HepG2 (cell line): Measurements from ENCODE around the gene ZNF544. TPM values are rescaled to one million over a fixed set of nuclear protein-coding genes. Genes with fewer than 3 reads are reported as not detected.

ENCODE experiments used
- ATAC-seq: fragments of 200-7000 bp; cut with Tn5 transposase; 3 replicates; pipeline ENCODE4 v1.9.1; 2020; ENCODE audit warnings: mild to moderate bottlenecking, moderate library complexity
- Bru-seq: library from RNA; stranded (reverse); fragments of 400-500 nt; gene quantifications from one replicate; lab custom pipeline; 2021; lab: Mats Ljungman, UMichigan
- BruChase-seq, 2 experiments: library from RNA; stranded (reverse); fragments of 400-500 nt; gene quantifications; one replicate each; lab custom pipeline; 2021; lab: Mats Ljungman, UMichigan
- BruUV-seq: library from RNA; stranded (reverse); fragments of 400-500 nt; replicated peaks from 2 replicates; lab custom pipeline; 2021; lab: Mats Ljungman, UMichigan
- CTCF ChIA-PET: fragments of 300-600 bp; formaldehyde crosslinking; extraction: SDS; loops from one replicate; lab custom pipeline; 2021; ENCODE audit warnings: low total read pairs, inconsistent platforms, low intra/inter-chr PET ratio; lab: Yijun Ruan, JAX
- POLR2A ChIA-PET: fragments of 350-600 bp; sonication (Branson Sonifier 250); formaldehyde crosslinking; loops from one replicate; lab custom pipeline; 2020; ENCODE audit warnings: antibody characterized with exemption, inconsistent platforms; lab: Yijun Ruan, JAX
- DNase-seq: peaks from one replicate; pipeline ENCODE4 v3.0.0-alpha.2; 2015; ENCODE audit warnings: low spot score
- FAIRE-seq: peaks from 3 replicates; lab custom pipeline; 2011; peaks lifted over from hg19 to GRCh38; lab: Jason Lieb, UNC
- H2AFZ ChIP-seq: one replicate; pipeline ENCODE4 v1.6.1; 2011; ENCODE audit warnings: low read length, inconsistent platforms
- H3K27ac ChIP-seq: fragments of 300-600 bp; 3 replicates; pipeline ENCODE4 v1.8.0; 2011; ENCODE audit warnings: mixed run types, mild to moderate bottlenecking, mixed read lengths, low read length, inconsistent platforms; ENCODE audit not compliant: insufficient read depth; ENCODE audit errors: extremely low read length
- H3K27me3 ChIP-seq, 2 experiments: fragments of 200-600 bp in 1 of 2; 2 replicates in 1 of 2; 3 replicates in 1 of 2; pipeline versions ENCODE4 v1.6.0 to v1.8.0; 2011; ENCODE audit warnings: low read length in 2 of 2, mild to moderate bottlenecking in 2 of 2, moderate library complexity in 2 of 2, inconsistent platforms in 1 of 2; ENCODE audit not compliant: insufficient read depth in 2 of 2, control insufficient read depth in 1 of 2
- H3K36me3 ChIP-seq, 2 experiments: fragments of 200-600 bp in 1 of 2; replicated peaks in 1 of 2; 2 replicates in 1 of 2; 3 replicates in 1 of 2; pipeline versions ENCODE4 v1.5.1 to v1.8.0; 2011; ENCODE audit warnings: low read length in 2 of 2, inconsistent platforms in 1 of 2; ENCODE audit not compliant: insufficient read depth in 2 of 2, control insufficient read depth in 1 of 2
- H3K4me1 ChIP-seq: 2 replicates; pipeline ENCODE4 v1.5.1; 2012; ENCODE audit warnings: low read length, inconsistent platforms; ENCODE audit not compliant: insufficient read depth
- H3K4me2 ChIP-seq: 2 replicates; pipeline ENCODE4 v1.6.0; 2011; ENCODE audit warnings: low read depth, low read length, inconsistent platforms
- H3K4me3 ChIP-seq, 3 experiments: fragments of 200-600 bp in 1 of 3; sonication (generic), shearing (Covaris generic) in 1 of 3; replicated peaks in 1 of 3; 2 replicates each; pipeline ENCODE4 v1.5.1; 2011 to 2016; ENCODE audit warnings: low read length in 3 of 3, inconsistent platforms in 2 of 3, low read depth in 2 of 3, mild to moderate bottlenecking in 2 of 3, control low read depth in 1 of 3, mixed read lengths in 1 of 3; ENCODE audit not compliant: insufficient read depth in 1 of 3
- H3K79me2 ChIP-seq: one replicate; pipeline ENCODE4 v1.6.1; 2011; ENCODE audit warnings: low read length, inconsistent platforms; ENCODE audit not compliant: insufficient read depth
- H3K9ac ChIP-seq: 2 replicates; pipeline ENCODE4 v1.6.0; 2011; ENCODE audit warnings: mild to moderate bottlenecking, low read depth, low read length, inconsistent platforms; ENCODE audit not compliant: insufficient read depth
- H3K9me3 ChIP-seq: 2 replicates; pipeline ENCODE4 v1.5.1; 2012; ENCODE audit warnings: mild to moderate bottlenecking, low read length
- H4K20me1 ChIP-seq: 2 replicates; pipeline ENCODE4 v1.6.0; 2011; ENCODE audit warnings: inconsistent platforms, mild to moderate bottlenecking, low read length, moderate library complexity; ENCODE audit not compliant: insufficient read depth
- AKAP8 ChIP-seq: sonication (generic); formaldehyde crosslinking; IDR thresholded peaks from 2 replicates; pipeline ENCODE4 v1.5.1; 2020; ENCODE audit warnings: mild to moderate bottlenecking, missing genetic modification reagents
- CENPX ChIP-seq: sonication (generic); formaldehyde crosslinking; IDR thresholded peaks from 2 replicates; pipeline ENCODE4 v1.9.0; 2021; ENCODE audit warnings: mild to moderate bottlenecking, missing genetic modification reagents, moderate library complexity
- DR1 ChIP-seq: sonication (generic); formaldehyde crosslinking; IDR thresholded peaks from 2 replicates; pipeline ENCODE4 v1.8.0; 2021; ENCODE audit warnings: mild to moderate bottlenecking, missing genetic modification reagents, inconsistent platforms
- GTF3A ChIP-seq: sonication (generic); formaldehyde crosslinking; conservative IDR thresholded peaks from 2 replicates; pipeline ENCODE4 v1.4.0; 2020; ENCODE audit warnings: mild to moderate bottlenecking, missing genetic modification reagents
- KMT2B ChIP-seq: IDR thresholded peaks from 2 replicates; pipeline ENCODE4 v1.6.1; 2016; ENCODE audit warnings: missing genetic modification reagents, missing compliant biosample characterization
- MED8 ChIP-seq: sonication (generic); formaldehyde crosslinking; IDR thresholded peaks from 2 replicates; pipeline ENCODE4 v1.8.1; 2023; ENCODE audit warnings: mild to moderate bottlenecking, missing genetic modification reagents; ENCODE audit not compliant: insufficient replicate concordance
- MXD4 ChIP-seq: IDR thresholded peaks from 2 replicates; pipeline ENCODE4 v1.6.1; 2016; ENCODE audit warnings: mild to moderate bottlenecking, missing biosample characterization, missing genetic modification reagents
- MXI1 ChIP-seq: IDR thresholded peaks from 3 replicates; pipeline ENCODE4 v1.6.1; 2012; ENCODE audit warnings: low read depth, low read length, inconsistent platforms, borderline replicate concordance
- MYC ChIP-seq: sonication (generic); formaldehyde crosslinking; IDR thresholded peaks from 2 replicates; pipeline ENCODE4 v1.9.0; 2021; ENCODE audit warnings: missing genetic modification reagents, borderline replicate concordance
- NCOA5 ChIP-seq: sonication (generic); formaldehyde crosslinking; IDR thresholded peaks from 2 replicates; pipeline ENCODE4 v1.4.0; 2020; ENCODE audit warnings: missing genetic modification reagents
- POGZ ChIP-seq: sonication (generic); formaldehyde crosslinking; IDR thresholded peaks from 2 replicates; pipeline ENCODE4 v1.4.0; 2020; ENCODE audit warnings: mild to moderate bottlenecking, missing genetic modification reagents
- RXRB ChIP-seq: IDR thresholded peaks from 2 replicates; pipeline ENCODE4 v1.6.1; 2016; ENCODE audit warnings: borderline replicate concordance, missing genetic modification reagents, missing compliant biosample characterization
- SETDB1 ChIP-seq: sonication (generic); formaldehyde crosslinking; IDR thresholded peaks from 2 replicates; pipeline ENCODE4 v1.5.1; 2020; ENCODE audit warnings: missing genetic modification reagents, mild to moderate bottlenecking, borderline replicate concordance
- SP4 ChIP-seq: sonication (generic); formaldehyde crosslinking; IDR thresholded peaks from 2 replicates; pipeline ENCODE4 v1.8.1; 2023; ENCODE audit warnings: mild to moderate bottlenecking, missing genetic modification reagents
- ZBTB3 ChIP-seq: sonication (generic); formaldehyde crosslinking; IDR thresholded peaks from 2 replicates; pipeline ENCODE4 v1.4.0; 2020; ENCODE audit warnings: low read depth, mild to moderate bottlenecking, moderate library complexity, missing genetic modification reagents, borderline replicate concordance
- ZBTB34 ChIP-seq: sonication (generic); formaldehyde crosslinking; IDR thresholded peaks from 2 replicates; pipeline ENCODE4 v1.8.0; 2022; ENCODE audit warnings: mild to moderate bottlenecking, missing genetic modification reagents
- ZMYM4 ChIP-seq: sonication (generic); formaldehyde crosslinking; IDR thresholded peaks from 2 replicates; pipeline ENCODE4 v1.8.1; 2023; ENCODE audit warnings: mild to moderate bottlenecking, missing genetic modification reagents
- ZNF570 ChIP-seq: sonication (generic); formaldehyde crosslinking; IDR thresholded peaks from 2 replicates; pipeline ENCODE4 v1.4.0; 2020; ENCODE audit warnings: mild to moderate bottlenecking, missing genetic modification reagents, borderline replicate concordance
- WGBS: methylation state at CpG from one replicate; pipeline ENCODE4 v1.1.6; 2017; ENCODE audit warnings: low lambda C conversion rate; 5-methylcytosine and 5-hydroxymethylcytosine counted together
- in situ Hi-C: cut with HindIII; loops from 2 replicates; pipeline ENCODE4 v1.10.0; 2017; ENCODE audit warnings: low pct_unique_long_range_greater_than_20kb; ENCODE audit not compliant: extremely low pct_ligation_motif_present
- intact Hi-C: fragments of 100-400 bp; cut with micrococcal nuclease; formaldehyde crosslinking; loops from one replicate; pipeline ENCODE4 v1.10.0; 2022; ENCODE audit not compliant: unreplicated experiment
- long read RNA-seq, 2 experiments: library from RNA in 1 of 2; library from polyadenylated mRNA in 1 of 2; stranded (forward) in 1 of 2; unstranded in 1 of 2; transcript quantifications; one replicate each; pipeline ENCODE4 v2.0.0, GENCODE V29; 2019 to 2022
- polyA minus RNA-seq, 3 experiments: library from RNA; depleted of rRNA, polyadenylated mRNA; stranded (reverse); fragments of >200 nt; gene quantifications; 2 replicates each; pipeline ENCODE4 v1.2.3, GENCODE V29; 2011; ENCODE audit warnings: low replicate concordance in 1 of 3
- polyA plus RNA-seq, 8 experiments: library from polyadenylated mRNA; depleted of rRNA in 3 of 8; stranded (reverse) in 7 of 8; unstranded in 1 of 8; fragments of >200 nt; fragmentation: Illumina TruSeq in 4 of 8; extraction: Trizol in 4 of 8; gene quantifications; 2 replicates each; pipeline versions ENCODE4 v1.2.1 to v1.2.3, GENCODE V29; 2011 to 2016; ENCODE audit warnings: low read depth in 4 of 8, missing spikeins in 1 of 8, mixed read lengths in 1 of 8; ENCODE audit not compliant: insufficient read depth in 1 of 8
- total RNA-seq, 5 experiments: library from RNA; depleted of rRNA; stranded (reverse); fragments of >200 nt; fragmentation: Illumina TruSeq; extraction: Trizol; gene quantifications; 2 replicates each; pipeline ENCODE4 v1.2.3, GENCODE V29; 2016; ENCODE audit warnings: low read depth in 1 of 5

ZNF544 gene
- total RNA-seq (2016; rRNA removed; fragmentation: Illumina TruSeq; extraction: Trizol) (15.6 and 17.0 TPM in 2 replicates), polyA plus RNA-seq (2011; rRNA removed) (13.1 and 14.7 TPM in 2 replicates), polyA minus RNA-seq (2011; rRNA and poly(A)+ RNA removed; ENCODE audit: low replicate concordance) (15.6 and 69.8 TPM in 2 replicates), Bru-seq, nascent RNA (percentile 74 among the genes with signal in this experiment), BruChase-seq, experiment 1, labeled RNA remaining after a 6-hour chase (percentile 77 among the genes with signal in this experiment), BruChase-seq, experiment 2, labeled RNA remaining after a 2-hour chase (percentile 88 among the genes with signal in this experiment)
- 9.2 and 13.6 TPM in 2 replicates for total RNA-seq (2016; cell fraction: cytosol; rRNA removed; fragmentation: Illumina TruSeq; extraction: Trizol; ENCODE audit: low read depth)
- 17.3 and 19.7 TPM in 2 replicates for total RNA-seq (2016; cell fraction: insoluble cytoplasmic fraction; rRNA removed; fragmentation: Illumina TruSeq; extraction: Trizol)
- total RNA-seq (2016; cell fraction: membrane; rRNA removed; fragmentation: Illumina TruSeq; extraction: Trizol): 21.1 and 22.3 TPM in 2 replicates
- total RNA-seq (2016; cell fraction: nucleus; rRNA removed; fragmentation: Illumina TruSeq; extraction: Trizol): 13.5 and 14.8 TPM in 2 replicates
- 13.6 and 13.7 TPM in 2 replicates for polyA plus RNA-seq (2011; cell fraction: cytosol; rRNA removed)
- polyA plus RNA-seq (2011; cell fraction: nucleus; rRNA removed): 12.5 and 16.5 TPM in 2 replicates
- polyA plus RNA-seq (2012): 7.2 and 8.7 TPM in 2 replicates
- 10.1 and 14.1 TPM in 2 replicates for polyA plus RNA-seq (2016; cell fraction: cytosol; fragmentation: Illumina TruSeq; extraction: Trizol; ENCODE audit: low read depth)
- 15.7 and 16.9 TPM in 2 replicates for polyA plus RNA-seq (2016; cell fraction: insoluble cytoplasmic fraction; fragmentation: Illumina TruSeq; extraction: Trizol; ENCODE audit: low read depth)
- 9.4 and 15.6 TPM in 2 replicates for polyA plus RNA-seq (2016; cell fraction: membrane; fragmentation: Illumina TruSeq; extraction: Trizol; ENCODE audit: low read depth)
- 11.7 and 14.4 TPM in 2 replicates for polyA plus RNA-seq (2016; cell fraction: nucleus; fragmentation: Illumina TruSeq; extraction: Trizol; ENCODE audit: insufficient read depth, low read depth)
- polyA minus RNA-seq (2011; cell fraction: cytosol; rRNA and poly(A)+ RNA removed): 7.8 and 10.6 TPM in 2 replicates
- polyA minus RNA-seq (2011; cell fraction: nucleus; rRNA and poly(A)+ RNA removed): 28.8 and 29.2 TPM in 2 replicates
- long read RNA-seq, experiment 1, partial matches to known transcripts: 0 of 3 reads
- long read RNA-seq, experiment 1, other reads (novel, unspliced or antisense): 3 of 3 reads
- long read RNA-seq, experiment 2, partial matches to known transcripts: 8 of 24 reads
- long read RNA-seq, experiment 2, other reads (novel, unspliced or antisense): 13 of 24 reads

- Histone ChIP-seq H3K9ac (peak within 1 kb of the TSS; percentile 82), H3K79me2 (peaks cover 8% of the 10 kb centered on the region), H3K4me2 (peak within 1 kb of the TSS; percentile 72), H3K27me3 (no peaks in the 10 kb centered on the region), H3K27ac (peak within 1 kb of the TSS; percentile 75), H3K4me1 (peaks cover 18% of the 10 kb centered on the region), H3K9me3 (peaks cover 14% of the 10 kb centered on the region), H2AFZ (no peak within 1 kb of the TSS), H4K20me1 (no peaks in the 10 kb centered on the region), H3K4me3 (peak within 1 kb of the TSS; percentile 35 to 86 (median 85)), H3K36me3 (peaks cover 4 to 10% of the 10 kb centered on the region in 2 experiments; a peak in 4 of 5 replicates)
- ATAC-seq (peak; percentile 95), FAIRE-seq (no peak), DNase-seq (peak; percentile 45)
- POLR2A ChIA-PET: interaction anchor here (1.1 to 2.4 kb wide), 8 partner anchors 9 to 291 kb away, joined by 3 to 13 read pairs (median 5); partner anchors contain the start of genes ZBTB45, ZNF274, ZNF497 and ZNF8
- in situ Hi-C loops (no loop called here), intact Hi-C loops (loop anchor here (5.0 kb wide), 1 partner anchor 46 kb away; the partner anchor contains the start of gene ZNF274)
- CTCF ChIA-PET: no interaction called here
- WGBS: 38% methylated on average over 28 of the region's 62 CpGs
- no TSS peak for BruUV-seq
- no peak for TF ChIP-seq ZBTB3 (CRISPR knock-in tag)
- TF ChIP-seq GTF3A (CRISPR knock-in tag): no peak
- peak; percentile 79; the same call in 1 of the 2 replicates for TF ChIP-seq MYC (CRISPR knock-in tag)
- TF ChIP-seq RXRB: peak; percentile 17; the same call in 1 of the 2 replicates
- peak; percentile 45 for TF ChIP-seq MED8
- peak; percentile 51; the same call in 1 of the 2 replicates for TF ChIP-seq MXD4 (CRISPR knock-in tag)
- TF ChIP-seq KMT2B (CRISPR knock-in tag): peak; percentile 68
- no peak for TF ChIP-seq AKAP8
- TF ChIP-seq DR1 (CRISPR knock-in tag): 0 out of 2 replicates have a peak, but pooled peaks have one; percentile 41
- no peak for TF ChIP-seq ZNF570 (CRISPR knock-in tag)
- TF ChIP-seq NCOA5 (CRISPR knock-in tag): no peak
- TF ChIP-seq POGZ (CRISPR knock-in tag): peak; percentile 45; the same call in 1 of the 2 replicates
- peak; percentile 34; the same call in 1 of the 2 replicates for TF ChIP-seq SP4
- no peak for TF ChIP-seq SETDB1 (CRISPR knock-in tag)
- TF ChIP-seq ZMYM4 (CRISPR knock-in tag): peak; percentile 32
- no peak for TF ChIP-seq CENPX
- TF ChIP-seq ZBTB34 (CRISPR knock-in tag): 0 out of 2 replicates have a peak, but pooled peaks have one; percentile 3
- TF ChIP-seq MXI1: peak; percentile 41; the same call in 1 of the 3 replicates
Observed at GRCh38 chr19:58228585-58229254, at the start of gene ZNF544. Gene ZNF544 (plus strand): TSS chr19:58228914. CDS start chr19:58244024, 15,110 bp downstream.
